Neuronal stem cell (in vitro differentiated cells): ENCODE results near the gene SULF2.

Experiments
- DNase-seq: peaks from one replicate; pipeline ENCODE4 v3.0.0-alpha.2; 2013; ENCODE audit warnings: low spot score
- H2AFZ ChIP-seq: one replicate; pipeline ENCODE4 v1.6.1; 2013; ENCODE audit warnings: mild to moderate bottlenecking, low read length, inconsistent platforms
- H2AK5ac ChIP-seq: 2 replicates; pipeline ENCODE4 v1.6.1; 2013; ENCODE audit warnings: low read depth, mild to moderate bottlenecking, inconsistent platforms, low read length, moderate library complexity, mixed read lengths
- H2BK120ac ChIP-seq: 2 replicates; pipeline ENCODE4 v1.6.1; 2013; ENCODE audit warnings: low read depth, mild to moderate bottlenecking, inconsistent platforms, low read length, moderate library complexity, mixed read lengths
- H2BK12ac ChIP-seq: one replicate; pipeline ENCODE4 v1.6.1; 2013; ENCODE audit warnings: low read length, inconsistent platforms
- H2BK15ac ChIP-seq: 2 replicates; pipeline ENCODE4 v1.6.1; 2013; ENCODE audit warnings: mild to moderate bottlenecking, low read length, inconsistent platforms, mixed read lengths
- H2BK5ac ChIP-seq: one replicate; pipeline ENCODE4 v1.6.1; 2013; ENCODE audit warnings: inconsistent platforms, mild to moderate bottlenecking, low read length, moderate library complexity
- H3K14ac ChIP-seq: one replicate; pipeline ENCODE4 v1.6.1; 2013; ENCODE audit warnings: low read length, inconsistent platforms
- H3K18ac ChIP-seq: 2 replicates; pipeline ENCODE4 v1.6.1; 2013; ENCODE audit warnings: low read length, inconsistent platforms
- H3K23ac ChIP-seq: 2 replicates; pipeline ENCODE4 v1.6.1; 2013; ENCODE audit warnings: low read depth, mild to moderate bottlenecking, mixed read lengths, low read length, inconsistent platforms; ENCODE audit not compliant: poor library complexity
- H3K27ac ChIP-seq: replicated peaks from 3 replicates; pipeline ENCODE4 v1.5.1; 2013; ENCODE audit warnings: low read length, inconsistent platforms
- H3K27me3 ChIP-seq, 3 experiments: 2 replicates each; pipeline ENCODE4 v1.6.1; 2013; ENCODE audit warnings: low read length in 3 of 3, mild to moderate bottlenecking in 2 of 3, inconsistent platforms in 1 of 3, low read depth in 1 of 3, mixed read lengths in 1 of 3, moderate library complexity in 1 of 3; ENCODE audit not compliant: control insufficient read depth in 3 of 3, insufficient read depth in 3 of 3
- H3K36me3 ChIP-seq, 2 donors: replicated peaks in 1 of 2; 2 replicates each; pipeline ENCODE4 v1.6.1; 2013; ENCODE audit warnings: low read length in 2 of 2; ENCODE audit not compliant: control insufficient read depth in 2 of 2, insufficient read depth in 2 of 2
- H3K4ac ChIP-seq: 2 replicates; pipeline ENCODE4 v1.6.1; 2013; ENCODE audit warnings: inconsistent platforms, mild to moderate bottlenecking, low read length, moderate library complexity
- H3K4me1 ChIP-seq, 2 donors: 1 replicate in 1 of 2; 2 replicates in 1 of 2; pipeline ENCODE4 v1.6.1; 2013; ENCODE audit warnings: low read length in 2 of 2, low read depth in 1 of 2; ENCODE audit not compliant: control insufficient read depth in 2 of 2, insufficient read depth in 1 of 2
- H3K4me2 ChIP-seq: one replicate; pipeline ENCODE4 v1.6.1; 2013; ENCODE audit warnings: mild to moderate bottlenecking, low read length, inconsistent platforms; ENCODE audit not compliant: insufficient read depth, poor library complexity, severe bottlenecking
- H3K4me3 ChIP-seq, 2 donors: 2 replicates each; pipeline ENCODE4 v1.5.1; 2013; ENCODE audit warnings: low read length in 2 of 2, mild to moderate bottlenecking in 2 of 2, inconsistent platforms in 1 of 2, moderate library complexity in 1 of 2
- H3K79me1 ChIP-seq: one replicate; pipeline ENCODE4 v1.6.1; 2013; ENCODE audit warnings: low read depth, mild to moderate bottlenecking, inconsistent platforms, low read length, moderate library complexity
- H3K9ac ChIP-seq: one replicate; pipeline ENCODE4 v1.6.1; 2013; ENCODE audit warnings: mild to moderate bottlenecking, low read depth, low read length, inconsistent platforms; ENCODE audit not compliant: poor library complexity
- H3K9me3 ChIP-seq, 2 donors: replicated peaks in 1 of 2; 2 replicates each; pipeline versions ENCODE3 to v1.6.1; 2013; ENCODE audit warnings: low read length in 2 of 2, mild to moderate bottlenecking in 2 of 2, inconsistent platforms in 1 of 2, low read depth in 1 of 2, mixed read lengths in 1 of 2, moderate library complexity in 1 of 2; ENCODE audit not compliant: control insufficient read depth in 2 of 2, insufficient read depth in 1 of 2
- H4K8ac ChIP-seq: one replicate; pipeline ENCODE4 v1.6.1; 2013; ENCODE audit warnings: low read depth, mild to moderate bottlenecking, inconsistent platforms, low read length, moderate library complexity
- H4K91ac ChIP-seq: one replicate; pipeline ENCODE4 v1.6.1; 2013; ENCODE audit warnings: low read length, low read depth, mild to moderate bottlenecking, inconsistent platforms; ENCODE audit not compliant: poor library complexity
- WGBS, 2 donors: extraction: QIAGEN DNeasy Blood & Tissue Kit; methylation state at CpG; one replicate each; pipeline ENCODE4 v1.1.7; 2013; ENCODE audit warnings: missing lambda C conversion rate in 2 of 2, mixed read lengths in 1 of 2; ENCODE audit not compliant: insufficient read length in 2 of 2, insufficient replicate concordance in 1 of 2; ENCODE audit errors: extremely low coverage in 2 of 2; 5-methylcytosine and 5-hydroxymethylcytosine counted together

The SULF2 gene

GRCh38 chr20:47790580-47790965 lies 5.3 kb upstream of the SULF2 start:
- H3K14ac ChIP-seq: no peak overlapping the region
- no peak overlapping the region for H2AFZ ChIP-seq
- H3K18ac ChIP-seq: no peak overlapping the region
- no peaks in the 10 kb centered on the region for H3K79me1 ChIP-seq
- no peak overlapping the region for H2BK12ac ChIP-seq
- no peak overlapping the region for H3K4me3 ChIP-seq
- no peak overlapping the region for H3K4me2 ChIP-seq
- H3K36me3 ChIP-seq: no peaks in the 10 kb centered on the region
- no peak overlapping the region for H3K27ac ChIP-seq
- H3K9ac ChIP-seq: no peak overlapping the region
- no peak overlapping the region for H2BK120ac ChIP-seq
- no CpG with 5 or more reads among the region's 5 CpGs for WGBS, 2 donors
- DNase-seq: no peak
- no peak overlapping the region for H4K91ac ChIP-seq
- H4K8ac ChIP-seq: no peak overlapping the region
- no peak overlapping the region for H2BK15ac ChIP-seq
- no peaks in the 10 kb centered on the region for H3K9me3 ChIP-seq
- peaks cover 7 to 14% of the 10 kb centered on the region in 2 donors for H3K4me1 ChIP-seq
- H2AK5ac ChIP-seq: no peak overlapping the region
- peaks cover 0 to 7% (median 0%) of the 10 kb centered on the region in 3 experiments for H3K27me3 ChIP-seq
- H3K4ac ChIP-seq: no peak overlapping the region
- H3K23ac ChIP-seq: no peak overlapping the region
- H2BK5ac ChIP-seq: no peak overlapping the region

DNA sequence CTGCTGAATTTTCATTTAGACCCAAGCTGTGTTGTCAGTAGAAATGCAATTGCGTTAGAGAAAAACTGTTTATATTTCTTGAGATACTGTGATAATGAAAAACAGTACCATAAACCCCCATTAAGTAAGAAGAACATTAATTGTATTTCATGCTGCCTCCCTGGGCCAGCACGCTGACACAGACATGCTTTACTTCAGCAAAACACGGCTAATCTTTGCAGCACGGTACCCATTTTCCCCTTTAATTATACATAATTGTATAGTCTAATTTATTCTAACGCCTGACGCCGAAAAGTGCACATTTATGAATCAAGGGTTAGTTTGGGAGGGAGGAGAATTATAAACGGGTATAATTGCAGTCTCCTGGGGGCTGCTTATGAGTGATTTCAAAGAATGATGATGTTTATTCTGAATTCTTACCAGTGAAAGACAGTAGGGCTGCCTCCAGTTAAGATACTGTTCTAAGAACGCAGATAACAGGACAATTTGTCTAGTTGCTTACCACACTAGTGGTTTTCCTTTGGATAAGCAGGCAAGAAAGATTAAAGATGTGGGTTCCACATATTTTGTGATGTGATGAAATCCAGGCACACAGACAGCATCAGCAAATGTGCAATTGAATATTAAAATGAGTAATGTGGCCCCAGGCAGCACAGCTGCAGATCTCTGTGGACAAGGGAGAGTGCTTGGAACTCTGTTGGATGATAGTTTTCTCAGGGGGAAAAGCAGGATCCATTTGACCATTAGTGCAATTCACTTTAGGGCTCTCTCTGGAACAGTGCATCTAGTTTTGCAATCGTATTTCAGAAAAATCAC lies 4.7 kb upstream of the SULF2 start:
- Histone ChIP-seq H2AFZ (no peak overlapping the region), H3K27ac (no peak overlapping the region), H3K4me1 (peaks cover 7 to 14% of the 10 kb centered on the region in 2 donors), H3K79me1 (no peaks in the 10 kb centered on the region), H3K14ac (no peak overlapping the region), H3K18ac (no peak overlapping the region), H3K36me3 (no peaks in the 10 kb centered on the region), H3K4ac (no peak overlapping the region), H3K27me3 (peaks cover 0 to 7% (median 0%) of the 10 kb centered on the region in 3 experiments), H3K23ac (no peak overlapping the region), H2BK120ac (no peak overlapping the region), H2BK5ac (no peak overlapping the region), H2AK5ac (no peak overlapping the region), H2BK12ac (no peak overlapping the region), H4K8ac (no peak overlapping the region), H2BK15ac (no peak overlapping the region), H3K4me3 (no peak overlapping the region), H4K91ac (no peak overlapping the region), H3K4me2 (no peak overlapping the region), H3K9ac (no peak overlapping the region), H3K9me3 (no peaks in the 10 kb centered on the region)
- WGBS, 2 donors: no CpG with 5 or more reads among the region's 10 CpGs
- DNase-seq: no peak

DNA sequence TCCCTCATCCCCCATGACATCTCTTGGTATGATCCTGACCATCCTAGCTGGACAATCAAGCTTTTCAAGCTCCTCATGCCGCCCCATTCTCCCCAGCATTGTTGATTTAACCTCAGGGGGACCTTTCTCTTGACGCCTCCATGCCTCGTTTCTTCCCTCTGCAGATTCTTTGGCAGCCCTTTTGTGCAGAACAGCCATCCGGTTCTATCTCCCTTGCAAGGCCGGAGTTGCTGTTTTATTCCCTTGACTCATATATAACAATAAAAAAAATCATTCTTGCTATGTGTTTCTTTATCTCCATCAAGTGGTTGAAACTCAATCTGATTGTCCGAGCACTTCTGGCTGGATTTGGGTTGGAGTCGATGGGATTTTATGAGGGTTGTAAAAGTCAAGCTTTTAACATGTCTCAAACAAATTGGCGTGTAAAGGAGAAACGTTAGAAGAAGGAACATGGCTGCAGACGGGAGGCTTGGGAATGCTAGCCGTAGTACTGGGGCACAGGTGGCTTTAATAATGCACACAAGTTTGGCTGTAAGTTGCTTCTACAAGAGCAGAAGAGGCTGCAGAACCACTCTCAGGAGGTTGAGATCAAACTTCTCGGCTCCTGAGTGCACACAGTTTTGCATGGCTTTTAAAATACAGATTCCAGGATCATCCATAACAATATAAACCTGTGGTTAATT lies 3.9 kb upstream of the SULF2 start:
- no peak for DNase-seq
- no peak overlapping the region for H2BK5ac ChIP-seq
- H3K18ac ChIP-seq: no peak overlapping the region
- H2AFZ ChIP-seq: no peak overlapping the region
- H3K79me1 ChIP-seq: no peaks in the 10 kb centered on the region
- no peak overlapping the region for H3K4me2 ChIP-seq
- no peak overlapping the region for H3K14ac ChIP-seq
- peaks cover 0 to 7% (median 0%) of the 10 kb centered on the region in 3 experiments for H3K27me3 ChIP-seq
- H4K91ac ChIP-seq: no peak overlapping the region
- WGBS, 2 donors: no CpG with 5 or more reads among the region's 12 CpGs
- H3K23ac ChIP-seq: no peak overlapping the region
- H2BK15ac ChIP-seq: no peak overlapping the region
- H3K9me3 ChIP-seq: no peaks in the 10 kb centered on the region
- peaks cover 8 to 16% of the 10 kb centered on the region in 2 donors for H3K4me1 ChIP-seq
- no peak overlapping the region for H2BK120ac ChIP-seq
- H3K27ac ChIP-seq: no peak overlapping the region
- H3K9ac ChIP-seq: no peak overlapping the region
- H3K4ac ChIP-seq: no peak overlapping the region
- H2AK5ac ChIP-seq: no peak overlapping the region
- no peaks in the 10 kb centered on the region for H3K36me3 ChIP-seq
- H2BK12ac ChIP-seq: no peak overlapping the region
- H4K8ac ChIP-seq: no peak overlapping the region
- no peak overlapping the region for H3K4me3 ChIP-seq

DNA sequence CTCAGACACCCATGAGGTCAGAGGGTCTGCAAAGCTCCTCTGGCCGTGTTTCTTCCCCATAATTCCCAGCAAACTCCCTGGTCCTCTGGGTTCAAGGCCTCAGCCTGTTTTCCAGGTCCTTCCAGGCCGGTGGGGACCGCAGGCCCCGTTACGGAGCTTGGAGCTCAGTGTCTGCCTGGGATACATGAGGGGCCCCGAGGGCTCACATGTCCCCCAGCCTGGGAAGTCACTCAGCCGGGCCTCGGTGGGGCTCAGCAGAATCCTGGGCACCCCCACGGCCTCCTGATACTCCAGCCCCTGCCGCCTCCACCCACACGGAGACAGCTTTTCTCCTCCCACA lies 3.4 kb upstream of the SULF2 start:
- Histone ChIP-seq H3K36me3 (no peaks in the 10 kb centered on the region), H3K79me1 (no peaks in the 10 kb centered on the region), H2BK12ac (no peak overlapping the region), H2BK5ac (no peak overlapping the region), H3K14ac (no peak overlapping the region), H2AFZ (no peak overlapping the region), H3K9ac (no peak overlapping the region), H2AK5ac (no peak overlapping the region), H2BK15ac (no peak overlapping the region), H3K4me1 (peaks cover 12 to 22% of the 10 kb centered on the region in 2 donors), H3K4me2 (no peak overlapping the region), H3K23ac (no peak overlapping the region), H2BK120ac (no peak overlapping the region), H3K4me3 (no peak overlapping the region), H4K8ac (no peak overlapping the region), H4K91ac (no peak overlapping the region), H3K4ac (no peak overlapping the region), H3K27me3 (peaks cover 0 to 7% (median 0%) of the 10 kb centered on the region in 3 experiments), H3K9me3 (no peaks in the 10 kb centered on the region), H3K18ac (no peak overlapping the region), H3K27ac (no peak overlapping the region)
- WGBS, 2 donors: no CpG with 5 or more reads among the region's 11 CpGs
- no peak for DNase-seq
